Stimulated activated memory B cell treated with anti-CD40 and anti-IgM and Interleukin-4, amounts not matched to agents 10 μg/mL and 1 μg/mL and 100 μg/mL, for 72 hours (primary cell): ENCODE measurements around the gene ACBD7.

Experiments used
- ATAC-seq: fragments of 150-1000 bp; cut with Tn5 transposase; 2 replicates; pipeline ENCODE4 v1.10.0; 2021
- H3K27ac Mint-ChIP-seq: one replicate; pipeline ENCODE4 v1.8.0; 2022; ENCODE audit warnings: mild to moderate bottlenecking, mixed read lengths
- H3K27me3 Mint-ChIP-seq: one replicate; pipeline ENCODE4 v1.8.0; 2022; ENCODE audit warnings: mixed read lengths
- H3K36me3 Mint-ChIP-seq: one replicate; pipeline ENCODE4 v1.8.0; 2022; ENCODE audit warnings: mixed read lengths
- H3K4me1 Mint-ChIP-seq: one replicate; pipeline ENCODE4 v1.8.0; 2022; ENCODE audit warnings: mixed read lengths
- H3K4me3 Mint-ChIP-seq: one replicate; pipeline ENCODE4 v1.8.0; 2022; ENCODE audit warnings: mild to moderate bottlenecking, moderate library complexity, mixed read lengths
- H3K9me3 Mint-ChIP-seq: one replicate; pipeline ENCODE4 v1.8.0; 2022; ENCODE audit warnings: mixed read lengths

The ACBD7 gene

GRCh38 chr10:15106352-15107013 is 17.9 kb upstream of the ACBD7 start:
- Mint-ChIP-seq H3K27ac (no peak overlapping the region), H3K36me3 (peaks cover 49% of the 10 kb centered on the region), H3K27me3 (no peaks in the 10 kb centered on the region), H3K9me3 (no peaks in the 10 kb centered on the region), H3K4me1 (no peaks in the 10 kb centered on the region), H3K4me3 (no peak overlapping the region)
- peak; percentile 81 for ATAC-seq

- H3K27ac Mint-ChIP-seq = no peak overlapping the region
- peaks cover 23% of the 10 kb centered on the region for H3K4me1 Mint-ChIP-seq
- no peak for ATAC-seq
- H3K27me3 Mint-ChIP-seq = no peaks in the 10 kb centered on the region
- peaks cover 42% of the 10 kb centered on the region for H3K36me3 Mint-ChIP-seq
- no peak overlapping the region for H3K4me3 Mint-ChIP-seq
- H3K9me3 Mint-ChIP-seq = no peaks in the 10 kb centered on the region
These were observed 14.9 kb upstream of the ACBD7 start for GRCh38 chr10:15103513-15103912.

GRCh38 chr10:15099886-15100285 is 11.3 kb upstream of the ACBD7 start:
- Mint-ChIP-seq H3K9me3 (no peaks in the 10 kb centered on the region), H3K36me3 (peaks cover 30% of the 10 kb centered on the region), H3K4me3 (no peak overlapping the region), H3K4me1 (peaks cover 43% of the 10 kb centered on the region), H3K27me3 (no peaks in the 10 kb centered on the region), H3K27ac (no peak overlapping the region)
- no peak for ATAC-seq

GRCh38 chr10:15097011-15097812 is 8.6 kb upstream of the ACBD7 start, which contains the start of gene RPP38:
RPP38 (plus strand) TSS chr10:15097355; CDS start chr10:15103315, 5,960 bp downstream.
- peaks cover 8% of the 10 kb centered on the region for H3K36me3 Mint-ChIP-seq

GRCh38 chr10:15096661-15097010 is 8.1 kb upstream of the ACBD7 start:
- peaks cover 43% of the 10 kb centered on the region for H3K4me1 Mint-ChIP-seq
- H3K9me3 Mint-ChIP-seq = no peaks in the 10 kb centered on the region
- peak; percentile 58 for ATAC-seq

More at GRCh38 chr10:15097011-15097812, 8.6 kb upstream of the ACBD7 start, which contains the start of gene RPP38:
- H3K4me3 Mint-ChIP-seq = peak within 1 kb of the TSS; percentile 80
- H3K27me3 Mint-ChIP-seq = no peaks in the 10 kb centered on the region
- no peaks in the 10 kb centered on the region for H3K9me3 Mint-ChIP-seq
- peak; percentile 92 for ATAC-seq
- H3K4me1 Mint-ChIP-seq = peaks cover 43% of the 10 kb centered on the region
- H3K27ac Mint-ChIP-seq = peak within 1 kb of the TSS; percentile 94

GRCh38 chr10:15092855-15093408 is 4.4 kb upstream of the ACBD7 start:
- no peak for ATAC-seq
- no peak overlapping the region for H3K4me3 Mint-ChIP-seq
- no peak overlapping the region for H3K27ac Mint-ChIP-seq

More at GRCh38 chr10:15096661-15097010, 8.1 kb upstream of the ACBD7 start:
- Mint-ChIP-seq H3K27ac (peak overlapping the region; percentile 94), H3K4me3 (peak overlapping the region; percentile 80), H3K36me3 (peaks cover 2% of the 10 kb centered on the region), H3K27me3 (no peaks in the 10 kb centered on the region)

GRCh38 chr10:15091418-15091817 is 2.8 kb upstream of the ACBD7 start:
- no peak overlapping the region for H3K27ac Mint-ChIP-seq
- ATAC-seq = no peak
- H3K9me3 Mint-ChIP-seq = no peaks in the 10 kb centered on the region
- H3K4me1 Mint-ChIP-seq = peaks cover 5% of the 10 kb centered on the region
- no peak overlapping the region for H3K4me3 Mint-ChIP-seq
- no peaks in the 10 kb centered on the region for H3K36me3 Mint-ChIP-seq
- no peaks in the 10 kb centered on the region for H3K27me3 Mint-ChIP-seq

More at GRCh38 chr10:15092855-15093408, 4.4 kb upstream of the ACBD7 start:
- H3K4me1 Mint-ChIP-seq = peaks cover 15% of the 10 kb centered on the region
- H3K27me3 Mint-ChIP-seq = no peaks in the 10 kb centered on the region
- no peaks in the 10 kb centered on the region for H3K9me3 Mint-ChIP-seq
- no peaks in the 10 kb centered on the region for H3K36me3 Mint-ChIP-seq

- Mint-ChIP-seq H3K4me3 (no peak overlapping the region), H3K27me3 (no peaks in the 10 kb centered on the region), H3K36me3 (no peaks in the 10 kb centered on the region), H3K9me3 (no peaks in the 10 kb centered on the region), H3K4me1 (no peaks in the 10 kb centered on the region), H3K27ac (no peak overlapping the region)
- ATAC-seq = no peak
These were observed 4.1 kb downstream of the ACBD7 start for GRCh38 chr10:15084502-15084922.

GRCh38 chr10:15083674-15084501 is 4.7 kb downstream of the ACBD7 start:
- ATAC-seq = no peak
- H3K27ac Mint-ChIP-seq = no peak overlapping the region
- H3K4me1 Mint-ChIP-seq = no peaks in the 10 kb centered on the region
- no peak overlapping the region for H3K4me3 Mint-ChIP-seq
- H3K36me3 Mint-ChIP-seq = no peaks in the 10 kb centered on the region
- H3K27me3 Mint-ChIP-seq = no peaks in the 10 kb centered on the region
- no peaks in the 10 kb centered on the region for H3K9me3 Mint-ChIP-seq

- Mint-ChIP-seq H3K4me3 (no peak overlapping the region), H3K27ac (no peak overlapping the region), H3K27me3 (peaks cover 20% of the 10 kb centered on the region), H3K9me3 (no peaks in the 10 kb centered on the region), H3K4me1 (no peaks in the 10 kb centered on the region), H3K36me3 (no peaks in the 10 kb centered on the region)
- no peak for ATAC-seq
These were observed 13.2 kb downstream of the ACBD7 start for GRCh38 chr10:15075421-15075820.

GRCh38 chr10:15072358-15072757 is 16.2 kb downstream of the ACBD7 start:
- Mint-ChIP-seq H3K27me3 (peaks cover 30% of the 10 kb centered on the region), H3K4me1 (no peaks in the 10 kb centered on the region), H3K36me3 (no peaks in the 10 kb centered on the region), H3K9me3 (peaks cover 6% of the 10 kb centered on the region), H3K4me3 (no peak overlapping the region), H3K27ac (no peak overlapping the region)
- ATAC-seq = no peak

GRCh38 chr10:15069230-15069629 is 19.3 kb downstream of the ACBD7 start:
- no peaks in the 10 kb centered on the region for H3K4me1 Mint-ChIP-seq
- no peak for ATAC-seq
- peaks cover 11% of the 10 kb centered on the region for H3K9me3 Mint-ChIP-seq
- H3K4me3 Mint-ChIP-seq = no peak overlapping the region
- no peak overlapping the region for H3K27ac Mint-ChIP-seq
- peaks cover 39% of the 10 kb centered on the region for H3K27me3 Mint-ChIP-seq
- H3K36me3 Mint-ChIP-seq = no peaks in the 10 kb centered on the region

- no peak for ATAC-seq
- H3K27me3 Mint-ChIP-seq = peaks cover 35% of the 10 kb centered on the region
- H3K9me3 Mint-ChIP-seq = peaks cover 11% of the 10 kb centered on the region
- no peaks in the 10 kb centered on the region for H3K4me1 Mint-ChIP-seq
- no peak overlapping the region for H3K4me3 Mint-ChIP-seq
- H3K27ac Mint-ChIP-seq = no peak overlapping the region
- H3K36me3 Mint-ChIP-seq = no peaks in the 10 kb centered on the region
These were observed 19.8 kb downstream of the ACBD7 start for GRCh38 chr10:15068802-15069201.

- peaks cover 25% of the 10 kb centered on the region for H3K27me3 Mint-ChIP-seq
- H3K4me3 Mint-ChIP-seq = no peak overlapping the region
- no peaks in the 10 kb centered on the region for H3K36me3 Mint-ChIP-seq
- no peaks in the 10 kb centered on the region for H3K4me1 Mint-ChIP-seq
- H3K9me3 Mint-ChIP-seq = peaks cover 11% of the 10 kb centered on the region
- no peak overlapping the region for H3K27ac Mint-ChIP-seq
- no peak for ATAC-seq
These were observed 21.4 kb downstream of the ACBD7 start for GRCh38 chr10:15067154-15067553.

- Mint-ChIP-seq H3K27me3 (peaks cover 44% of the 10 kb centered on the region), H3K9me3 (peaks cover 12% of the 10 kb centered on the region), H3K4me3 (no peak overlapping the region), H3K36me3 (peaks cover 13% of the 10 kb centered on the region), H3K4me1 (no peaks in the 10 kb centered on the region), H3K27ac (no peak overlapping the region)
- ATAC-seq = no peak
These were observed 27.9 kb downstream of the ACBD7 start for GRCh38 chr10:15060638-15061037.
